ENCODE data around the gene NLRP3.

Gene NLRP3

GRCh38 chr1:247482747-247483146 is 66.8 kb downstream of the NLRP3 start:
- peaks cover 3% of the 10 kb centered on the region for H3K27me3 Mint-ChIP-seq (ENCODE audit: low read depth)
- H3K4me3 Mint-ChIP-seq, result no peak overlapping the region
- no peak overlapping the region for H3K27ac Mint-ChIP-seq
- no peaks in the 10 kb centered on the region for H3K36me3 Mint-ChIP-seq (ENCODE audit: low read depth)
- no peaks in the 10 kb centered on the region for H3K4me1 Mint-ChIP-seq (ENCODE audit: low read depth)
- no peaks in the 10 kb centered on the region for H3K9me3 Mint-ChIP-seq
- DNase-seq (ENCODE audit: low spot score), result no peak

GRCh38 chr1:247487057-247487456 is 71.1 kb downstream of the NLRP3 start:
- Mint-ChIP-seq H3K4me1 (ENCODE audit: low read depth) (no peaks in the 10 kb centered on the region), H3K4me3 (no peak overlapping the region), H3K27me3 (ENCODE audit: low read depth) (peaks cover 5% of the 10 kb centered on the region), H3K36me3 (ENCODE audit: low read depth) (no peaks in the 10 kb centered on the region), H3K27ac (no peak overlapping the region), H3K9me3 (no peaks in the 10 kb centered on the region)
- DNase-seq (ENCODE audit: low spot score), result no peak

- H3K9me3 Mint-ChIP-seq, result no peaks in the 10 kb centered on the region
- no peaks in the 10 kb centered on the region for H3K4me1 Mint-ChIP-seq (ENCODE audit: low read depth)
- H3K27me3 Mint-ChIP-seq (ENCODE audit: low read depth), result peaks cover 2% of the 10 kb centered on the region
- H3K4me3 Mint-ChIP-seq, result no peak overlapping the region
- no peaks in the 10 kb centered on the region for H3K36me3 Mint-ChIP-seq (ENCODE audit: low read depth)
- DNase-seq (ENCODE audit: low spot score), result no peak
- no peak overlapping the region for H3K27ac Mint-ChIP-seq
Measured at GRCh38 chr1:247491328-247491727, 75.4 kb downstream of the NLRP3 start.

- H3K4me3 Mint-ChIP-seq, result no peak overlapping the region
- no peaks in the 10 kb centered on the region for H3K4me1 Mint-ChIP-seq (ENCODE audit: low read depth)
- no peaks in the 10 kb centered on the region for H3K36me3 Mint-ChIP-seq (ENCODE audit: low read depth)
- H3K27ac Mint-ChIP-seq, result no peak overlapping the region
- no peaks in the 10 kb centered on the region for H3K9me3 Mint-ChIP-seq
- H3K27me3 Mint-ChIP-seq (ENCODE audit: low read depth), result peaks cover 2% of the 10 kb centered on the region
- DNase-seq (ENCODE audit: low spot score), result no peak
Measured at GRCh38 chr1:247493106-247493505, 77.1 kb downstream of the NLRP3 start.

- no peaks in the 10 kb centered on the region for H3K27me3 Mint-ChIP-seq (ENCODE audit: low read depth)
- H3K27ac Mint-ChIP-seq, result no peak overlapping the region
- no peaks in the 10 kb centered on the region for H3K36me3 Mint-ChIP-seq (ENCODE audit: low read depth)
- no peaks in the 10 kb centered on the region for H3K9me3 Mint-ChIP-seq
- no peaks in the 10 kb centered on the region for H3K4me1 Mint-ChIP-seq (ENCODE audit: low read depth)
- H3K4me3 Mint-ChIP-seq, result no peak overlapping the region
- no peak for DNase-seq (ENCODE audit: low spot score)
Measured at GRCh38 chr1:247494767-247495166, 78.8 kb downstream of the NLRP3 start.

- no peak overlapping the region for H3K4me3 Mint-ChIP-seq
- no peak for DNase-seq (ENCODE audit: low spot score)
- no peak overlapping the region for H3K27ac Mint-ChIP-seq
- H3K36me3 Mint-ChIP-seq (ENCODE audit: low read depth), result no peaks in the 10 kb centered on the region
- H3K9me3 Mint-ChIP-seq, result no peaks in the 10 kb centered on the region
- no peaks in the 10 kb centered on the region for H3K4me1 Mint-ChIP-seq (ENCODE audit: low read depth)
- H3K27me3 Mint-ChIP-seq (ENCODE audit: low read depth), result no peaks in the 10 kb centered on the region
Measured at GRCh38 chr1:247496581-247497285, 80.8 kb downstream of the NLRP3 start.
